ENCODE results near the gene ANO8. TPM values are rescaled to one million over a fixed set of nuclear protein-coding genes. Genes with fewer than 3 reads are reported as not detected.

Gene ANO8
- total RNA-seq, 1 experiment from 2014 or later, result 18.6 TPM

DNA sequence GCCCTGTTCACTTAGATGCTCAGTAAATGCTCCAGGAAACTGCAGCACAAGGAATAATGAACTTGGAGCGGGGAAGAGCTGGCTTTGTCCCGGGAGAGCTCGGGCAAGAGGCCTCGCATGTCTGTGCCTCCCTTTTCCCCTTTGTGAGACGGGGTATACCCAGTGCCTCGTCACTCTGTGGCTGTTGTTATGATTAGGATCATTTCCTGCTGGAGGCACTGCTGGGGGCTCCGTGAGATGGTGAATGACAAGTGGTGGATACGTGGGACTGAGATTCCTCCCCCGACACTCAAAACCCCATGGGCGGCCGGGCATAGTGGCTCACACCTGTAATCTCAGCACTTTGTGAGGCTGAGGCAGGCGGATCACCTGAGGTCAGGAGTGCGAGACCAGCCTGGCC is 43.6 kb upstream of the ANO8 start:
- TF ChIP-seq EZH2 (IDR thresholded peaks at IDR 0.05; ENCODE audit: borderline replicate concordance, low read depth, low read length, poor library complexity, severe bottlenecking), result no peak
- TF ChIP-seq, protein P1, sequence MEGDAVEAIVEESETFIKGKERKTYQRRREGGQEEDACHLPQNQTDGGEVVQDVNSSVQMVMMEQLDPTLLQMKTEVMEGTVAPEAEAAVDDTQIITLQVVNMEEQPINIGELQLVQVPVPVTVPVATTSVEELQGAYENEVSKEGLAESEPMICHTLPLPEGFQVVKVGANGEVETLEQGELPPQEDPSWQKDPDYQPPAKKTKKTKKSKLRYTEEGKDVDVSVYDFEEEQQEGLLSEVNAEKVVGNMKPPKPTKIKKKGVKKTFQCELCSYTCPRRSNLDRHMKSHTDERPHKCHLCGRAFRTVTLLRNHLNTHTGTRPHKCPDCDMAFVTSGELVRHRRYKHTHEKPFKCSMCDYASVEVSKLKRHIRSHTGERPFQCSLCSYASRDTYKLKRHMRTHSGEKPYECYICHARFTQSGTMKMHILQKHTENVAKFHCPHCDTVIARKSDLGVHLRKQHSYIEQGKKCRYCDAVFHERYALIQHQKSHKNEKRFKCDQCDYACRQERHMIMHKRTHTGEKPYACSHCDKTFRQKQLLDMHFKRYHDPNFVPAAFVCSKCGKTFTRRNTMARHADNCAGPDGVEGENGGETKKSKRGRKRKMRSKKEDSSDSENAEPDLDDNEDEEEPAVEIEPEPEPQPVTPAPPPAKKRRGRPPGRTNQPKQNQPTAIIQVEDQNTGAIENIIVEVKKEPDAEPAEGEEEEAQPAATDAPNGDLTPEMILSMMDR (conservative IDR thresholded peaks at IDR 0.05; ENCODE audit: low read depth, low read length), result no peak
- H3K27ac ChIP-seq (ENCODE audit: low read depth, low read length, poor library complexity, severe bottlenecking), result no peak overlapping the region
- DNase-seq (ENCODE audit: low spot score), result no peak
- H3K4me3 ChIP-seq (ENCODE audit: low read depth, low read length, poor library complexity, severe bottlenecking), result no peak overlapping the region
- no peaks in the 10 kb centered on the region for H3K9me3 ChIP-seq (ENCODE audit: low read depth, low read length, poor library complexity, severe bottlenecking)
- no TSS peak for BruUV-seq (replicated peaks)
- intact Hi-C loops (cut with micrococcal nuclease; ENCODE audit: unreplicated experiment), result no loop called here
- ChIA-PET CTCF (interaction anchor here (0.6 kb wide), 1 partner anchor 8 kb away, joined by 3 read pairs; no protein-coding TSS in a partner anchor), POLR2A (ENCODE audit: low non-redundant PET) (no interaction called here)
- H3K4me1 ChIP-seq (ENCODE audit: insufficient read depth, low read length, poor library complexity, severe bottlenecking), result no peaks in the 10 kb centered on the region
- H3K27me3 ChIP-seq (replicated peaks; ENCODE audit: insufficient read depth, low read depth, low read length, poor library complexity), result no peaks in the 10 kb centered on the region
- no peaks in the 10 kb centered on the region for H3K36me3 ChIP-seq (ENCODE audit: insufficient read depth, low read length, poor library complexity, severe bottlenecking)

GRCh38 chr19:17376935-17377600 is 42.4 kb upstream of the ANO8 start, which contains the start of gene PLVAP:
Gene PLVAP, minus strand, starts transcription at chr19:17377342. Its CDS starts 54 bp downstream, at chr19:17377288.
- no peak for DNase-seq (ENCODE audit: low spot score)
- Histone ChIP-seq H3K4me3 (ENCODE audit: low read depth, low read length, poor library complexity, severe bottlenecking) (no peak within 1 kb of the TSS), H3K27ac (ENCODE audit: low read depth, low read length, poor library complexity, severe bottlenecking) (no peak within 1 kb of the TSS), H3K27me3 (replicated peaks; ENCODE audit: insufficient read depth, low read depth, low read length, poor library complexity) (no peaks in the 10 kb centered on the region), H3K9me3 (ENCODE audit: low read depth, low read length, poor library complexity, severe bottlenecking) (no peaks in the 10 kb centered on the region), H3K4me1 (ENCODE audit: insufficient read depth, low read length, poor library complexity, severe bottlenecking) (no peaks in the 10 kb centered on the region), H3K36me3 (ENCODE audit: insufficient read depth, low read length, poor library complexity, severe bottlenecking) (no peaks in the 10 kb centered on the region)
- POLR2A ChIA-PET (ENCODE audit: low non-redundant PET), result no interaction called here
- TF ChIP-seq EZH2 (IDR thresholded peaks at IDR 0.05; ENCODE audit: borderline replicate concordance, low read depth, low read length, poor library complexity, severe bottlenecking), result no peak
- TF ChIP-seq, protein P1 (conservative IDR thresholded peaks at IDR 0.05; ENCODE audit: low read depth, low read length), result no peak
- intact Hi-C loops (cut with micrococcal nuclease; ENCODE audit: unreplicated experiment), result no loop called here
- CTCF ChIA-PET, result interaction anchor here (0.6 kb wide), 1 partner anchor 117 kb away, joined by 3 read pairs; no protein-coding TSS in a partner anchor
- BruUV-seq (replicated peaks), result no TSS peak

DNA sequence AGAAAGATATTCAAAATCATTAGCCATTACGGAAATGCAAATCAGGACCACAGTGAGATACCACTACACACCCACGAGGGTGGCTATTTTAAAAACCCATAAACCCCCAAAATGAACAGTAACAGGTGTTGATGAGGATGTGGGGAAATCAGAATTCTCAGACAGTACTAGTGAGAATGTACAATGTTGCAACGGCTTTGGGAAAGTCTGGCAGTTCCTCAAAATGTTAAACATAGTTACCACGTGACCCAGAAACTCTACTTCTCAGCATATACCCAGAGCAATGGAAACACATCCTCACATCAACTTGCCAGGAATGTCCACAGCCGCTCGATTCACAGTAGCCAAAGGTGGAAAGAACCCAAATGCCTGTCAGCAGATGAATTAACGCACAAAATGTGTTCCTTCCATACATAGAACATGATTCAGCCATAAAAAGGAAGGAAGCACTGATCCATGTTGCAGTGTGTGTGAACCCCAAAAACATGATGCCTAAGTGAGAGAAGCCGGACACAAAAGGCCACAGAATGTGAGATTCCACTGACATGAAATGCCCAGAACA is 35.5 kb upstream of the ANO8 start:
- Histone ChIP-seq H3K4me1 (ENCODE audit: insufficient read depth, low read length, poor library complexity, severe bottlenecking) (no peaks in the 10 kb centered on the region), H3K4me3 (ENCODE audit: low read depth, low read length, poor library complexity, severe bottlenecking) (no peak overlapping the region), H3K27ac (ENCODE audit: low read depth, low read length, poor library complexity, severe bottlenecking) (no peak overlapping the region), H3K9me3 (ENCODE audit: low read depth, low read length, poor library complexity, severe bottlenecking) (no peaks in the 10 kb centered on the region), H3K27me3 (replicated peaks; ENCODE audit: insufficient read depth, low read depth, low read length, poor library complexity) (no peaks in the 10 kb centered on the region), H3K36me3 (ENCODE audit: insufficient read depth, low read length, poor library complexity, severe bottlenecking) (no peaks in the 10 kb centered on the region)
- POLR2A ChIA-PET (ENCODE audit: low non-redundant PET), result no interaction called here
- no TSS peak for BruUV-seq (replicated peaks)
- CTCF ChIA-PET, result no interaction called here
- intact Hi-C loops (cut with micrococcal nuclease; ENCODE audit: unreplicated experiment), result no loop called here
- no peak for TF ChIP-seq EZH2 (IDR thresholded peaks at IDR 0.05; ENCODE audit: borderline replicate concordance, low read depth, low read length, poor library complexity, severe bottlenecking)
- DNase-seq (ENCODE audit: low spot score), result no peak
